ENCODE results near the gene BMF.
A peak's percentile ranks its signal among the peaks of the same experiment; 100 is the strongest.

Gene BMF

GRCh38 chr15:40053831-40054604 is 54.7 kb downstream of the BMF start:
- no peak for DNase-seq (ENCODE audit: low read depth, low spot score)
- H3K27ac ChIP-seq, result no peak overlapping the region

- H3K27ac ChIP-seq, result no peak overlapping the region
- DNase-seq (ENCODE audit: low read depth, low spot score), result no peak
Observed at GRCh38 chr15:40053079-40053830, 55.4 kb downstream of the BMF start.

GRCh38 chr15:40052604-40053003 is 56.1 kb downstream of the BMF start:
- H3K27ac ChIP-seq, result no peak overlapping the region
- DNase-seq (ENCODE audit: low read depth, low spot score), result no peak

GRCh38 chr15:40051616-40052415 is 56.9 kb downstream of the BMF start:
- DNase-seq (ENCODE audit: low read depth, low spot score), result no peak
- H3K27ac ChIP-seq, result no peak overlapping the region

- DNase-seq (ENCODE audit: low read depth, low spot score), result no peak
- H3K27ac ChIP-seq, result no peak overlapping the region
Observed at GRCh38 chr15:40050788-40051470, 57.8 kb downstream of the BMF start.

- DNase-seq (ENCODE audit: low read depth, low spot score), result no peak
- no peak overlapping the region for H3K27ac ChIP-seq
Observed at GRCh38 chr15:40048926-40049475, 59.7 kb downstream of the BMF start.

GRCh38 chr15:40048211-40048792 is 60.4 kb downstream of the BMF start:
- no peak overlapping the region for H3K27ac ChIP-seq
- DNase-seq (ENCODE audit: low read depth, low spot score), result no peak

- peak; percentile 54 for DNase-seq (ENCODE audit: low read depth, low spot score)
- H3K27ac ChIP-seq, result peak overlapping the region; percentile 68
Observed at GRCh38 chr15:40047415-40048210, 61.1 kb downstream of the BMF start.

- peak; percentile 63 for DNase-seq (ENCODE audit: low read depth, low spot score)
- H3K27ac ChIP-seq, result peak overlapping the region; percentile 68
Observed at GRCh38 chr15:40046721-40047414, 61.8 kb downstream of the BMF start.

- H3K27ac ChIP-seq, result no peak overlapping the region
- DNase-seq (ENCODE audit: low read depth, low spot score), result no peak
Observed at GRCh38 chr15:40045572-40046217, 63.0 kb downstream of the BMF start.

GRCh38 chr15:40044717-40045571 is 63.7 kb downstream of the BMF start:
- DNase-seq (ENCODE audit: low read depth, low spot score), result peak; percentile 36
- no peak overlapping the region for H3K27ac ChIP-seq

- no peak overlapping the region for H3K27ac ChIP-seq
- DNase-seq (ENCODE audit: low read depth, low spot score), result no peak
Observed at GRCh38 chr15:40043927-40044716, 64.6 kb downstream of the BMF start.

- DNase-seq (ENCODE audit: low read depth, low spot score), result no peak
- no peak overlapping the region for H3K27ac ChIP-seq
Observed at GRCh38 chr15:40042791-40043320, 65.8 kb downstream of the BMF start.

GRCh38 chr15:40040770-40041169 is 67.9 kb downstream of the BMF start:
- no peak for DNase-seq (ENCODE audit: low read depth, low spot score)
- no peak overlapping the region for H3K27ac ChIP-seq

- H3K27ac ChIP-seq, result no peak overlapping the region
- no peak for DNase-seq (ENCODE audit: low read depth, low spot score)
Observed at GRCh38 chr15:40040293-40040635, 68.4 kb downstream of the BMF start.

Measured in epithelial cell of prostate (primary cell).